Right ventricle myocardium inferior (tissue), 1 donor: ENCODE measurements around the gene WDTC1. TPM values are rescaled to one million over a fixed set of nuclear protein-coding genes. Genes with fewer than 3 reads are reported as not detected.
"Not testable (repeated sequence)": the region's sequence is repeated elsewhere in the genome, so short reads cannot be mapped to it uniquely, and the experiment has no call there.

Source experiments
- ATAC-seq: fragments of 200-7000 bp; cut with Tn5 transposase; one replicate; pipeline ENCODE4 v1.9.1; 2020; ENCODE audit warnings: mild to moderate bottlenecking, moderate library complexity
- DNase-seq: peaks from one replicate; pipeline ENCODE4 v3.0.0; 2021; ENCODE audit errors: missing footprints
- intact Hi-C: fragments of 100-400 bp; cut with DNase I; formaldehyde crosslinking; loops from one replicate; pipeline ENCODE4 v1.11.0; 2022
- long read RNA-seq: library from polyadenylated mRNA; unstranded; transcript quantifications from one replicate; pipeline ENCODE4 v2.0.0, GENCODE V29; 2021
- total RNA-seq: library from RNA; stranded (reverse); fragmentation: NEBNext Ultra II Directional; extraction: Animal tissue kit (Norgen Biotek cat#: 25700); gene quantifications from one replicate; pipeline ENCODE4 v1.2.1, GENCODE V29; 2021
- donor health status: DM: no; HTN: yes; CAD: no; lungs with severe emphysema.

Gene WDTC1
- total RNA-seq = 64.2 TPM
- long read RNA-seq, full-length matches to known transcripts = 6 of 15 reads
- long read RNA-seq, partial matches to known transcripts = 2 of 15 reads
- long read RNA-seq, other reads (novel, unspliced or antisense) = 7 of 15 reads

- intact Hi-C loops = no loop called here
- ATAC-seq = peak; percentile 99
- peak; percentile 99 for DNase-seq
Measured at GRCh38 chr1:27234049-27234882, at the start of gene WDTC1. WDTC1 (plus strand) TSS chr1:27234632; CDS start chr1:27261055, 26,423 bp downstream.

DNA sequence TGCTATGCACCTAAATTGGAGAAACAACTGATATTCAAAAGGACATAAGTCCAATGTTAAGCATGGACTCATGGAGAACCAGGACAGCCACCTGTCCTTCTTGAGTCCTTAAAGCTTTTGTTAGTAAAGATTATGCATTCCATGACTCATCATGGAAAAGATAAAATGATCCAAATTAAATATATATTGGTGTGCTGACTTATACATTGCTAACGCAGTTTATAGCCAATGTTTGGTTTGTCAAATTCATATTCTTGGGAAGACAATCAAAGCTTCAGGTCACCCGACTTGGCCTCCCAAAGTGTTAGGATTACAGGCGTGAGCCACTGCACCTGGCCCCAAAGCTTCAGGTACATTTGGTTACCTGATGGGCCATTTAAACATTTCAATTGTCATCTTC lies 49.8 kb upstream of the WDTC1 start:
- intact Hi-C loops, DNase-seq: not testable (repeated sequence)

DNA sequence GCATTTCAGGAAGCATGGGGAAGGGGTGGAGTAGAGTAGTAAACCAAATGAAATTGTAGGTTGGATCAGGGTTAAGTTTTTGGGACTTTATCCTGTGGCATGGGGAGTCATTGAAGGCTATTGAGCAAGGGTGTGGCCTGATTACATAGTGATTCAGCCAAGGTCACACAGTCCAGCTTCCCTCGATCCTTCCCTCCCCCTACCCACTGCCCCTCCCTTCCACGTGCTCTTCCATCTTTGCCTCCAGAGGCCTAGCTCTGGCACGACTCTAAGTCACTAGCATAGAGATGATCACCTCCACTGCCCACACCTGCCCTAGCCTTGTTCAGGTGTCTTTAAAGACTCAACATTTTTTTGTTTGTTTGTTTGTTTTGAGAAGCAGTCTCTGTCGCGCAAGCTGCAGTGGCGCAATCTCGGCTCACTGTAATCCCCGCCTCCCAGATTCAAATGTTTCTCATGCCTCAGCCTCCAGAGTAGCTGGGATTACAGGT lies 42.3 kb upstream of the WDTC1 start:
- DNase-seq = no peak
- ATAC-seq = no peak
- intact Hi-C loops = no loop called here

More for the DNA sequence above, 49.8 kb upstream of the WDTC1 start:
- ATAC-seq = not testable (repeated sequence)

DNA sequence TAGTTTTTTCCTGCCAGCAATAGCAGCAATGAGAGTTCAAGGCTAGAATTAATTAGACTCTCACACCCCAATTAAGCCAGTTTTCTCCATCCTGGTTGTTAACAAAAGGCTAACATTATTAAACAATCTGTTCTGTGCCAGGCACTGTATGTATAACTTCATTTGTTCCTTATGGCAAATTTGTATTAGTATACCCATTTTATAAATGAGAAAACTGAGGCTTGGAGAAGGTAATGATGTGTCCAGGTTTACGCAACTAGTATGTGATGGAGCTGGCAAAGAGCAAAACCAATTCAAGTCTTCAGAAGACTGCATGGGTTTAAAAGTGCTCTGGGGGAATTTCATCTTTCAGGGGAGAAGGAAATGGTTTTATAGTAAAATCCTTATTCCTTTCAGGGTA lies 41.2 kb upstream of the WDTC1 start:
- intact Hi-C loops = no loop called here
- no peak for DNase-seq
- no peak for ATAC-seq

- DNase-seq (no peak), ATAC-seq (no peak)
- intact Hi-C loops = no loop called here
Measured at GRCh38 chr1:27201295-27201694, 33.1 kb upstream of the WDTC1 start.

GRCh38 chr1:27203946-27204345 lies 30.5 kb upstream of the WDTC1 start:
- intact Hi-C loops = no loop called here
- DNase-seq (no peak), ATAC-seq (no peak)

- intact Hi-C loops, DNase-seq, ATAC-seq: not testable (repeated sequence)
Measured at GRCh38 chr1:27207238-27207637, 27.2 kb upstream of the WDTC1 start.

DNA sequence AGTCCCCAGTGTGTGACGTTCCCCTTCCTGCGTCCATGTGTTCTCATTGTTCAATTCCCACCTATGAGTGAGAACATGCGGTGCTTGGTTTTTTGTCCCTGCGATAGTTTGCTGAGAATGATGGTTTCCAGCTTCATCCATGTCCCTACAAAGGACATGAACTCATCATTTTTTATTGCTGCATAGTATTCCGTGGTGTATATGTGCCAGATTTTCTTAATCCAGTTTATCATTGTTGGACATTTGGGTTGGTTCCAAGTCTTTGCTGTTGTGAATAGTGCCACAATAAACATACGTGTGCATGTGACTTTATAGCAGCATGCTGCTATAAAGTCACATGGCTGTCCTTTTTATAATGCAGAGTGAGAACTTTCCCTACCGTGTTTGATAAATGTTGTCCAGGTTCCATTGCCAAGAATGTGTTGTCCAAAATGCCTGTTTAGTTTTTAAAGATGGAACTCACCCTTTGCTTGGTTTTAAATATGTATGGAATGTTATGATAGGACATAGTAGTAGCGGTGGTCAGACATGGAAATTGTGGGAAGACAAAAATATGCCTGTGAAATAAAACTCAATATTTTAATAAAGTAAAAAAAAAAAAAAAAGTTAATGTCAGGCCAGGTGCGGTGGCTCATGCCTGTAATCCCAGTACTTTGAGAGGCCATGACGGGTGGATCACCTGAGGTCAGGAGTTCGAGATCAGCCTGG lies 26.1 kb upstream of the WDTC1 start:
- intact Hi-C loops, ATAC-seq, DNase-seq: not testable (repeated sequence)

GRCh38 chr1:27216466-27216865 lies 18.0 kb upstream of the WDTC1 start:
- DNase-seq (no peak), ATAC-seq (no peak)
- intact Hi-C loops = no loop called here

- intact Hi-C loops = no loop called here
- ATAC-seq (no peak), DNase-seq (no peak)
Measured at GRCh38 chr1:27217401-27217800, 17.0 kb upstream of the WDTC1 start.

GRCh38 chr1:27218736-27219135 lies 15.7 kb upstream of the WDTC1 start:
- intact Hi-C loops = no loop called here
- no peak for ATAC-seq
- DNase-seq = no peak

DNA sequence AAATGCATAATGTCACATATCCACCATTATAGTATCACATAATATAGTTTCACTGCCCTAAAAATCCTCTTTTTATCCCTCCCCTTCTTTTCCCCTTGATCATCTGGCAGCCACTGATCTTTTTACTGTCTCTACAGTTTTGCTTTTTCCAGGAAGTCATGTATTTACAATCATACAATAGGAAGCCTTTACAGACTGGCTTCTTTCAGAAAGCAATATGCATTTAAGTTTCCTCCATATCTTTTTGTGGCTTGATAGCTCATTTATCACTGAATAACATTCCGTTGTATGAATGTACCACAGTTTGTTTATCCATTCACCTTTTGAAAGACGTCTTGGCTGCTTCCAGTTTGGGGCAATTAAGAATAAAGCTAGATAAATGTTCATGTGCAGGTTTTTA lies 14.3 kb upstream of the WDTC1 start:
- ATAC-seq = no peak
- intact Hi-C loops = no loop called here
- no peak for DNase-seq

GRCh38 chr1:27220702-27221497 lies 13.5 kb upstream of the WDTC1 start:
- intact Hi-C loops, DNase-seq: not testable (repeated sequence)

GRCh38 chr1:27225621-27226020 lies 8.8 kb upstream of the WDTC1 start:
- ATAC-seq (no peak), DNase-seq (no peak)
- intact Hi-C loops = no loop called here

More at GRCh38 chr1:27220702-27221497, 13.5 kb upstream of the WDTC1 start:
- ATAC-seq = not testable (repeated sequence)

- no peak for DNase-seq
- intact Hi-C loops = no loop called here
- no peak for ATAC-seq
Measured at GRCh38 chr1:27227765-27228164, 6.7 kb upstream of the WDTC1 start.

- intact Hi-C loops = no loop called here
- ATAC-seq = no peak
- DNase-seq = peak; percentile 69
Measured at GRCh38 chr1:27233667-27234048, 774 bp upstream of the WDTC1 start.

DNA sequence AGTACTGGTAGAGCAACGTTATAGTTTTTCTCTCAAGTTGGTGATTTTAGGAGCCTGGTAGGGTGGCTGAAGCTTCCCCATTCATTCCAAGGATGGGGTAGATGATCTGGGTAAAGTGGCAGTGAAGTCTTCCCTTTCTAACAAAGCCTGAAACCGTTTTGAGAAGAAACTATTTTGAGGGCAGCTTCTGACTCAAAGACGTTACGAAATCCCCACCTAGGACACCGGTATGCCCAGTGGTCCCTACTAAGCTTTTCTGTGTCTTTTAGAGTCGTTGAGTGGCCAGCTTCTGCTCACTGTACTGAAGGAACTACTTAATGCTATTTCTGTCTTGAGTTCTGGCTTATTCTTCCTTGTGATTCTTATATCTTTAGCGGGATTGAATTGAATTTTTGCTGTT lies 1.4 kb downstream of the WDTC1 start:
- intact Hi-C loops = loop anchor here (5.0 kb wide), 1 partner anchor 84 kb away; no protein-coding TSS in a partner anchor
- DNase-seq = no peak
- no peak for ATAC-seq

DNA sequence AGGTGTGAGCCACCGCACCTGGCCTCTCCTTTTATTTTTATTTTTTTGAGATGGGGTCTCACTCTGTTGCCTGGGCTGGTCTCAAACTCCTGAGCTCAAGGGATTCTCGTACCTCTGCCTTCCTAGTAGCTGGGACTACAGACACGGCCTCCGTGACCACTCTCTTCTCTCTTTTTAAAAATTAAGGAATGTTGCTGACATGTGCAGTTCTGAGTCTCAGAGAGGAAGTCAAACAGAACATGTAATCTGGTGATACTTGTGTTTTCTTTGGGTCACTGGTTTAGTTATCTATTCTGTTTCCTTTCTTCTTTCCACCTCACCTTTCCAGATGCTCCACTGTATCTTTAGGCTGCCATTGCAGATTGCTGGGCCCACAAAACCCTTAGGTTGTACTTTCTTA lies 2.7 kb downstream of the WDTC1 start:
- intact Hi-C loops = loop anchor here (5.0 kb wide), 1 partner anchor 85 kb away; no protein-coding TSS in a partner anchor
- DNase-seq = no peak
- no peak for ATAC-seq

- no peak for DNase-seq
- no peak for ATAC-seq
- intact Hi-C loops = loop anchor here (5.0 kb wide), 1 partner anchor 86 kb away; no protein-coding TSS in a partner anchor
Measured at GRCh38 chr1:27238032-27238431, 3.6 kb downstream of the WDTC1 start.
